Measurements from ENCODE around the gene NTSR2.

The NTSR2 gene

DNA sequence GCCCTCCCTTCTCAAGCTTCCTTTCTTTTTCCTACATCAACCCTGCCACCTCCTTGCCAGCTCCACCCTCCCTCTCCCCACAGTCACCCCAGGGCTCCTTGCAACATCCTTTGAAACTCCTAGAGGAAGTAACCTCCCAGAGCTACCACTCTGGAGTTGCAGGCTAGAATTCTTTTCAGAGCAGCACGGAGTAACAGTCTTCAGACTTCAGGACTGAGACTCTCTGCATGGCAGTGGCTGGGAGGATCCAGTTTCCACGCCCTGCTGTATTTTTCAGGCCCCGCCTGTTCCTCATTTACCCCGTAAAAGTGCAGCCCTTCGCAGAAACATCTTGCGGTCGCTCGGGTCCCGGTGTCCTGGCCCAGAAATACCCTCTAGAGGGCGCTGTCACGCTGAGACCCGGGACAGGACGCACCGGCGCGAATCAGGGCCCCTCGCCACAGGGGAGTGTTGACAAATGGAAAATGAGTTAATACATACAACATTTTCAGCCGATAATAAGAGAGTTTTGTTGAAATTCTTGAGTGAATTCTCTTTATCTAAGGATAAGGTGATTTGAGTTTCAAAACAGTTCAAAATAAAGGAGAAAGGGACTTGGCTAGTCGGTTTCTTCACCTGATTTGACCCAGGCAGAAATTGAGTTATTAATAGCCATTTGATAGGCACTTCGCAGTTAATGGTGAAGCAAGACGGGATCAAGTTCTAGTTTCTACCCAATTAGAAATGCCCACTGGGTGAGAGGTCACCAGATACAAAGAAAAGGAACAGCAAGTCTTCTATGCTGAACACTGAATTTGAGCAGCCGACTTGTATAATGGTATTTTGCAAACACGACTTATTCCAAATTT lies 18.5 kb upstream of the NTSR2 start:
- Mint-ChIP-seq H3K4me3 (peak overlapping the region; percentile 56), H3K27ac (no peak overlapping the region), H3K9me3 (no peaks in the 10 kb centered on the region), H3K36me3 (ENCODE audit: low read depth) (no peaks in the 10 kb centered on the region), H3K27me3 (peaks cover 8% of the 10 kb centered on the region), H3K4me1 (ENCODE audit: low read depth) (peaks cover 15% of the 10 kb centered on the region)
- peak; percentile 88 for DNase-seq

DNA sequence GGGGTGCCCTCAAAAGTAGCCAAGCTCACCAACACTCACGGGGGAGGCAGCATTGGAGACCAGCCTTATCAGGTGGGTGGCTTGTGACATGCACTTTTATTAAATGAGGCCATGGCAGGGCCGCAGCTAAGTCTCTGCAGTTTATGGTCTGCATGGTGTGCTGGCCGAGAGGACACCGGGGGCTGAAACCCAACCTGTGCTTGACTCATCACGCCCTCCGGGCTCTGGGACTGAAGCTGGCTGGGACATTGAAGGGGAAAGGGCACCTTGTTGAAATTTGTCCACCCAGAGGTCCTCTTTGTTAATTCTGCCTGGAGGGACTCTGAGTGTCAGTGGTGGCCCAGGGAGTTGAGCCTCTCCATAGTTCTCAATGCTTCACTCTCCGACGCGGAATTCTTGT lies 17.7 kb upstream of the NTSR2 start:
- no peaks in the 10 kb centered on the region for H3K36me3 Mint-ChIP-seq (ENCODE audit: low read depth)
- no peak overlapping the region for H3K27ac Mint-ChIP-seq
- no peak overlapping the region for H3K4me3 Mint-ChIP-seq
- no peak for DNase-seq
- H3K4me1 Mint-ChIP-seq (ENCODE audit: low read depth): peaks cover 13% of the 10 kb centered on the region
- H3K9me3 Mint-ChIP-seq: no peaks in the 10 kb centered on the region
- H3K27me3 Mint-ChIP-seq: peaks cover 8% of the 10 kb centered on the region

DNA sequence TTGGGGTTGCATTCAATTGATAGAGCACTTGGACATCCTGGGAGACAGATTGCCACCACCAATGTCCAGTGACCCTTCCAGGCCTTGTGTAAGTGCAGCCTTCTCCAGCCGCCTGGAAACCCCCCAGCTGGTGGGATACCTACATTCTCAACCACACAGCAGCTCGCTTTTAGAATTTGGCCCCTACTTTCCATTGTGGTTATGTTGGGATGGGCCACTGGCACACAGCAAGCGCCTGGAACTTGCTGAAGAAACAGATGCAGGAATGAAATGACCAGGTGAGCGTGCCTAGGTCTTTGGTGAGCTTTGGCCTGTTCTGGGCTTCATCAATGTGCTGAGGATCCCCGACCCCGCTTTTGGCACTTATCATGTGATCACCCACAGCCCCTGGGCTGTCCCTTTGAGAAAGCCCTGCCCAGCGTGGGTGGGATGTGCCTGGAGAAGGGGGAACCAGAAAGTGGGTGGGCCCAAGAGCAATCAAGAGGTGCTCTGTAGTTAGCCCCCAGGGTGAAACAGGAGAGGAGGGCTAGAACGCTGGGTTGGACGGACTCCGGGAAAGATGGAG lies 16.0 kb upstream of the NTSR2 start:
- Mint-ChIP-seq H3K4me1 (ENCODE audit: low read depth) (peaks cover 18% of the 10 kb centered on the region), H3K27ac (no peak overlapping the region), H3K9me3 (no peaks in the 10 kb centered on the region), H3K4me3 (no peak overlapping the region), H3K36me3 (ENCODE audit: low read depth) (no peaks in the 10 kb centered on the region), H3K27me3 (peaks cover 11% of the 10 kb centered on the region)
- DNase-seq: no peak

GRCh38 chr2:11684894-11685460 lies 15.0 kb upstream of the NTSR2 start:
- Mint-ChIP-seq H3K36me3 (ENCODE audit: low read depth) (no peaks in the 10 kb centered on the region), H3K27me3 (peaks cover 11% of the 10 kb centered on the region), H3K4me3 (no peak overlapping the region), H3K4me1 (ENCODE audit: low read depth) (peaks cover 18% of the 10 kb centered on the region), H3K27ac (no peak overlapping the region), H3K9me3 (no peaks in the 10 kb centered on the region)
- DNase-seq: no peak

- Mint-ChIP-seq H3K36me3 (ENCODE audit: low read depth) (no peaks in the 10 kb centered on the region), H3K4me3 (no peak overlapping the region), H3K27ac (no peak overlapping the region), H3K4me1 (ENCODE audit: low read depth) (peaks cover 16% of the 10 kb centered on the region), H3K9me3 (no peaks in the 10 kb centered on the region), H3K27me3 (peaks cover 12% of the 10 kb centered on the region)
- DNase-seq: no peak
Measured at GRCh38 chr2:11683966-11684365, 14.0 kb upstream of the NTSR2 start.

- Mint-ChIP-seq H3K4me1 (ENCODE audit: low read depth) (peaks cover 11% of the 10 kb centered on the region), H3K9me3 (no peaks in the 10 kb centered on the region), H3K27ac (no peak overlapping the region), H3K36me3 (ENCODE audit: low read depth) (no peaks in the 10 kb centered on the region), H3K27me3 (peaks cover 15% of the 10 kb centered on the region), H3K4me3 (no peak overlapping the region)
- no peak for DNase-seq
Measured at GRCh38 chr2:11683476-11683875, 13.5 kb upstream of the NTSR2 start.

- Mint-ChIP-seq H3K4me1 (ENCODE audit: low read depth) (peaks cover 5% of the 10 kb centered on the region), H3K4me3 (no peak overlapping the region), H3K27ac (no peak overlapping the region), H3K9me3 (no peaks in the 10 kb centered on the region), H3K36me3 (ENCODE audit: low read depth) (no peaks in the 10 kb centered on the region), H3K27me3 (peaks cover 25% of the 10 kb centered on the region)
- no peak for DNase-seq
Measured at GRCh38 chr2:11682590-11682915, 12.6 kb upstream of the NTSR2 start.

DNA sequence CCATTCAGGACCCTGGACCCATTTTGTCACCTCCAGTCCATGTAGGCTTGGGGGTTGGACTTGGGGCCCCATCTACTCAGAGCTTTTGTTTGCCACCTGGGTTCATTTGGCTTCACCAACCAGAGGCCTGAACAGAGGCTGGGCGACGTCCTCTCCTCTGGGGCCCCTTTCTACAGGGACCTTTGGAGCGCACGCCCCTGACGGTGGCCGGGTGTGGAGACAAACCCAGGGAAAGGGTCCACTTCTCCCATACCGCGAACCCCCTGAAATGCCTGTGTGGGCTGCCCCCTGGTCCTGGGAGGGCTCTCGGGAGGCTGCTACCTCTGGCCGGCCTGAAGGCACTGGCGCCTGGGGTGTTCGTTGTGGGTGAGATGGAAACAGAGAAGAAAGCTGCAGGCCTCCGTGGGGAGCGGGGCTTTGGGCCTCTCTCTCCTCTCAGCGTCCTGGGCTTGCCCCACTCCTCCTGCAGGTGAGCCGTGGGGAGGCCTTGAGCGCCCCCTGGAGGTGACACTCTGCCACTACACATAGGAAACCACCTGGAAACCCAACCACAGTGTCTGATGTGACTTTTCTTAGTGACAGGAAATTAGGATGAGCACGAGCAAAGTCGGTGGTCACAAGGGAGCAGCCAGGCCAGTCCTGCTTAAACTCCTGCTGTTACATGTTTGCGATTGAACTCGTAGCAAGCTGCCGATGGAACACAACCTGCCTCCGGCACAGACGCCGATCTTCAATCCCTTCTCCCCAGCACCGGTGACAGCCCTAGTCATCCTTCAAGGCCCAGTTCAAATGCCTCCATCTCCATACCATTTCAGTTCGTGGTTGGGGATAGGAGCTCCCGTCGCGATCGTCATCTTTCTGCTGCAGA lies 12.0 kb upstream of the NTSR2 start:
- H3K4me3 Mint-ChIP-seq: no peak overlapping the region
- DNase-seq: peak; percentile 76
- no peaks in the 10 kb centered on the region for H3K36me3 Mint-ChIP-seq (ENCODE audit: low read depth)
- H3K27ac Mint-ChIP-seq: no peak overlapping the region
- peaks cover 5% of the 10 kb centered on the region for H3K4me1 Mint-ChIP-seq (ENCODE audit: low read depth)
- no peaks in the 10 kb centered on the region for H3K9me3 Mint-ChIP-seq
- H3K27me3 Mint-ChIP-seq: peaks cover 27% of the 10 kb centered on the region

DNA sequence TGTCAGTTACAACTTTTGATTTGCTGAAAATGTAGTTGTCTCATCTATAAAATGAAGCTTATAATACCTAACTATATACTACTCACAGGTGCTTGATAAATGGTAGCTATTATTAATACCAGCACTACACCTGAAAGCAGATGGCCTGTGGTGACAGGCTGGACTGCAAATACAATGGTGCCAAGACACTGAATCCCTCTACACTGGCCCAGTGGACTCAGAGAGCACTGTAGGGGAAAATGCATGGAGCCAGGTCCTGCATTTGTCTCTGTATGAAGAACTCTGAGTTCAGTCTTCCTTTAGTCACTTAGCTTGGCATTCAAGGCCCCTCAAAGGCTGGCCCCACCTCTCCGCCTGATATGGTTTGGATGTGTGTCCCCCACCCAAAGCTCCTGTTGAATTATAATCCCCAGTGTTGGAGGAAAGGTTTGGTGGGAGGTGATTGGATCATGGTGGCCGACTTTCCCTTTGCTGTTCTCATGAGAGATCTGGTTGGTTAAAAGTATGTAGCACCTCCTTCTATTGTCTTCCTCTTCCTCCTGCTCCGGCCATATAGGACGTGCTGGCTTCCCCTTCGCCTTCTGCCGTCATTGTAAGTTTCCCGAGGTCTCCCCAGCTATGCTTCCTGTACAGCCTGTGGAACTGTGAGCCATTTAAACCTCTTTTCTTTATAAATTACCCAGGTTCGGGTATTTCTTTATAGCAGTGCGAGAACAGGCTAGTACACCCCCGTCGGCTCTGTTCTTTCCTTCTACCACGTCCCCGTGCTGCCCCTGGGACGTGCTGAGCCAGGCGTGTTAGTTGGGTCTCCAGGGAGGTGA lies 11.1 kb upstream of the NTSR2 start:
- Mint-ChIP-seq H3K36me3 (ENCODE audit: low read depth) (no peaks in the 10 kb centered on the region), H3K27me3 (peaks cover 31% of the 10 kb centered on the region), H3K4me1 (ENCODE audit: low read depth) (peaks cover 5% of the 10 kb centered on the region), H3K9me3 (no peaks in the 10 kb centered on the region), H3K27ac (no peak overlapping the region), H3K4me3 (no peak overlapping the region)
- DNase-seq: no peak

DNA sequence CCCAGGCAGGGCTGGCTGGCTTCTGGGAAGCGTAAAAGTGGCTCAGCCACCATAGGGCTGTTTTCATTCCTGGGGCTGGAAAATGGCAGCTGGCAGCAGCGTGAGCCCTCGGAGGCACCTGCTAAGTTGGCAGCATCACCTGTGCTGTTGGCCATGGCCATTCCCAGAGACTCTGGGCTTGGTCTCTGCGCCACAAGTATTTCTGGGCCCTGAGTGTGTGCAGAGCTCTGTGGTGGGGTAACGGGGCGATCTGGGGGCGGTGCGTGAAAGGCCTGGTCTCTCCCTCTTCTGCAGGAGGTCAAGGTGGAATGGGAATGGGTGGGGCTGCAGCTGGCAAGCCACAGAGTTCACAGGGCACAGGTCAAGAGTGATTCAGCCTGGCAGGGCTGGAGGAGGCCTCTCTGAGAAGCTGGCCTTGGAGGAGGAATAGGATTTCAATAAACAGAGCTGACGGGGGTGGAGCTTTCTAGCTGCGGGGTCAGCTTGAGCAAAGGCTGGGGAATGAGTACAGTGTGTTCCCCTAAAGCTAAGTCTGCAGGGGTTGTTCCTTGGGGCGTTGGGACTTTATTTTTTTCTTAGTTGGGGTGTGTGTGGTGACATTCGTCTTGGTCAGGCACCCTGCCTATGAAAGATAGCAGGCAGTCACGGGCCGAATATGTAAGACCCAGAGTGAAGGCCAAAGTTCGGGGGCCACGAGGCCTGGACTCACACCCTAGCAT lies 10.3 kb upstream of the NTSR2 start:
- Mint-ChIP-seq H3K27me3 (peaks cover 37% of the 10 kb centered on the region), H3K36me3 (ENCODE audit: low read depth) (no peaks in the 10 kb centered on the region)

DNA sequence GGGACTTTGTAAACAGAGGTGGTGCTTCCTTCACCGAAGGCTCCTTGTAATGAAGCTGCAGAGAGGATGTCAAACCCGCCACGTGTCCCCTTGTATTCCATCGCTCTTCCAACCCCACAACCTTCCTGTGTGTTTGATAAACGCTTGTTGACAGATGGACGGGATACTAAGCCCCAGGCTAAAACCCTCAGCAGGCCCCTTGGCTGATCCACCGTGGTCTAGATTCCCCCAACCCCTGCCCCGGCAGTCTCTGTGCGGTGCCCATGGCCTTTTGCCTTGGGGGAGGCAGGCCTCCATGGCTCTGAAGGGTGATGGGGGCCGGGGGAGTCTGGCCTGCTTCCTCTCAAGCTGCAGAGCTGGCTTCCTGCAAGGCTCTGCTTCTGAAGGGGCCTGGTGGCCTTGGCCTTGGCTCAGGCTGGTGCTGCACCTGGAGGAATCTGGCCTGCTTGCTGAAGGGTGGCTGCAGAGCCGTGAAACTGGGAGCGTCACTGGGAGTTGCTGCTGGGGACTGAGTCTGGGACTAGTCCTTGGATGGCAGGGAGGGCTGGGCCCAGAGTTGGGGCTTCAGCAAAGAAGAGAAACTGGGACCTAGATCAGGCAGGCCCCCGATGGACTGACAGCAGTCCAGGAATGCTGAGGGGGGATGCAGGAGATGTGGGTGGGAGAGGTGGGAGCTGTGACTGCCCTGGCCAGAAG lies 9.6 kb upstream of the NTSR2 start:
- Mint-ChIP-seq H3K27ac (no peak overlapping the region), H3K4me3 (no peak overlapping the region), H3K27me3 (peaks cover 44% of the 10 kb centered on the region)

More for the DNA sequence above, 10.3 kb upstream of the NTSR2 start:
- Mint-ChIP-seq H3K4me1 (ENCODE audit: low read depth) (peaks cover 5% of the 10 kb centered on the region), H3K9me3 (no peaks in the 10 kb centered on the region), H3K27ac (no peak overlapping the region), H3K4me3 (no peak overlapping the region)
- no peak for DNase-seq

DNA sequence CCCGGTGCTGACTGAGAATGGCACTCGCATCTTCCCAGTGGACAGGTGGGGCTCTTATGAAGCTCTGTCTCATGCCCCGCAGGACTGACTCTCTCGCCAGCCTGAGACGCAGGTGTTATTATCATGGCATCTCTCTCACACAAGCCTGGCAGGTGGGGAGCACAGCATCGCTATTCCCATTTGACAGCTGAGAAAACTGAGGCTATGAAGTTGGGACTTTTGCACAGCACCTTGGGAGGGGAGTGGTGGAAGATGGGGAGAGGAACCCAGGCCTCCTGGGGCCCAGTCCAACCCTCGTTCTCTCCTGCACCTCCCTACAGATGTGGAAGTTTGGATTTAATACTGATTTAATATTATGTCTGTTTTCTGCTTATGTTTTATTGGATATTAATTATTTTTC lies 9.0 kb upstream of the NTSR2 start:
- no peak overlapping the region for H3K27ac Mint-ChIP-seq
- no peaks in the 10 kb centered on the region for H3K36me3 Mint-ChIP-seq (ENCODE audit: low read depth)
- peaks cover 5% of the 10 kb centered on the region for H3K4me1 Mint-ChIP-seq (ENCODE audit: low read depth)
- DNase-seq: no peak
- H3K27me3 Mint-ChIP-seq: peaks cover 49% of the 10 kb centered on the region
- no peak overlapping the region for H3K4me3 Mint-ChIP-seq
- no peaks in the 10 kb centered on the region for H3K9me3 Mint-ChIP-seq

More for the DNA sequence above, 9.6 kb upstream of the NTSR2 start:
- H3K36me3 Mint-ChIP-seq (ENCODE audit: low read depth): no peaks in the 10 kb centered on the region
- peak; percentile 23 for DNase-seq
- H3K9me3 Mint-ChIP-seq: no peaks in the 10 kb centered on the region
- peaks cover 5% of the 10 kb centered on the region for H3K4me1 Mint-ChIP-seq (ENCODE audit: low read depth)

GRCh38 chr2:11678306-11678960 lies 8.4 kb upstream of the NTSR2 start:
- peaks cover 52% of the 10 kb centered on the region for H3K27me3 Mint-ChIP-seq
- peaks cover 5% of the 10 kb centered on the region for H3K4me1 Mint-ChIP-seq (ENCODE audit: low read depth)
- DNase-seq: peak; percentile 20
- no peaks in the 10 kb centered on the region for H3K36me3 Mint-ChIP-seq (ENCODE audit: low read depth)
- no peak overlapping the region for H3K27ac Mint-ChIP-seq
- no peaks in the 10 kb centered on the region for H3K9me3 Mint-ChIP-seq
- H3K4me3 Mint-ChIP-seq: no peak overlapping the region
